H1 (cell line): ENCODE measurements around the gene TXNL4B. TPM values are rescaled to one million over a fixed set of nuclear protein-coding genes. Genes with fewer than 3 reads are reported as not detected.

ENCODE experiments used
- CTCF ChIA-PET: fragments of 300-600 bp; sonication (Branson Sonifier 250); formaldehyde crosslinking; loops from one replicate; lab custom pipeline; 2021; ENCODE audit not compliant: partially characterized antibody; lab: Charles Lee
- POLR2A ChIA-PET: fragments of 300-600 bp; sonication (Branson Sonifier 250); formaldehyde crosslinking; loops from one replicate; lab custom pipeline; 2021; ENCODE audit warnings: inconsistent platforms; ENCODE audit not compliant: partially characterized antibody; lab: Charles Lee
- DNase-seq, 2 experiments: peaks; one replicate each; pipeline versions ENCODE4 v3.0.0 to v3.0.0-alpha.2; 2010 to 2022; ENCODE audit warnings: low spot score in 2 of 2, low read depth in 1 of 2, mixed read lengths in 1 of 2
- FAIRE-seq: peaks from 2 replicates; lab custom pipeline; 2011; peaks lifted over from hg19 to GRCh38; lab: Jason Lieb, UNC
- H2AFZ ChIP-seq: 2 replicates; pipeline ENCODE4 v1.8.1; 2012; ENCODE audit warnings: low read length, inconsistent platforms
- H2AK5ac ChIP-seq: 2 replicates; pipeline ENCODE4 v1.6.1; 2013; ENCODE audit warnings: low read depth, low read length
- H2BK120ac ChIP-seq: replicated peaks from 2 replicates; pipeline ENCODE3; 2013; ENCODE audit warnings: low read depth, low read length, inconsistent platforms
- H2BK12ac ChIP-seq: 2 replicates; pipeline ENCODE4 v1.6.1; 2013; ENCODE audit warnings: low read depth, low read length
- H2BK15ac ChIP-seq: 2 replicates; pipeline ENCODE4 v1.6.1; 2013; ENCODE audit warnings: low read length
- H2BK20ac ChIP-seq: 2 replicates; pipeline ENCODE4 v1.6.1; 2013; ENCODE audit warnings: low read length
- H2BK5ac ChIP-seq: 2 replicates; pipeline ENCODE4 v1.6.1; 2013; ENCODE audit warnings: low read depth, low read length
- H3K14ac ChIP-seq: 2 replicates; pipeline ENCODE4 v1.6.1; 2013; ENCODE audit warnings: inconsistent platforms; ENCODE audit not compliant: insufficient read length
- H3K18ac ChIP-seq: 2 replicates; pipeline ENCODE4 v1.6.1; 2013; ENCODE audit warnings: low read length; ENCODE audit errors: extremely low read depth
- H3K23ac ChIP-seq: 2 replicates; pipeline ENCODE4 v1.6.1; 2013; ENCODE audit warnings: inconsistent platforms; ENCODE audit not compliant: insufficient read length
- H3K23me2 ChIP-seq: 2 replicates; pipeline ENCODE4 v1.6.1; 2013; ENCODE audit warnings: low read depth, low read length
- H3K27ac ChIP-seq: 2 replicates; pipeline ENCODE4 v1.6.1; 2011; ENCODE audit warnings: low read depth, low read length, inconsistent platforms
- H3K27me3 ChIP-seq, 4 experiments: replicated peaks in 1 of 4; 1 replicate in 1 of 4; 2 replicates in 3 of 4; pipeline versions ENCODE4 v1.6.1 to v1.8.1; 2011 to 2013; ENCODE audit warnings: low read length in 3 of 4, mild to moderate bottlenecking in 3 of 4, inconsistent platforms in 2 of 4, mixed read lengths in 2 of 4, moderate library complexity in 1 of 4; ENCODE audit not compliant: control insufficient read depth in 3 of 4, insufficient read depth in 3 of 4; ENCODE audit errors: extremely low read depth in 1 of 4
- H3K36me3 ChIP-seq, 4 experiments: 2 replicates each; pipeline versions ENCODE4 v1.6.1 to v1.8.1; 2011 to 2013; ENCODE audit warnings: mild to moderate bottlenecking in 4 of 4, low read length in 3 of 4, moderate library complexity in 2 of 4, control low read depth in 1 of 4, inconsistent platforms in 1 of 4; ENCODE audit not compliant: insufficient read depth in 4 of 4, control insufficient read depth in 2 of 4
- H3K4ac ChIP-seq: replicated peaks from 2 replicates; pipeline ENCODE3; 2013; ENCODE audit warnings: low read length, low read depth, mixed read lengths, inconsistent platforms; ENCODE audit not compliant: insufficient read length
- H3K4me1 ChIP-seq, 4 experiments: replicated peaks in 1 of 4; 1 replicate in 1 of 4; 2 replicates in 3 of 4; pipeline versions ENCODE4 v1.6.1 to v1.8.1; 2011 to 2013; ENCODE audit warnings: low read length in 3 of 4, inconsistent platforms in 2 of 4, mixed read lengths in 1 of 4; ENCODE audit not compliant: insufficient read depth in 4 of 4, control insufficient read depth in 3 of 4
- H3K4me2 ChIP-seq, 2 experiments: 2 replicates each; pipeline versions ENCODE4 v1.6.1 to v1.8.1; 2011 to 2013; ENCODE audit warnings: low read depth in 2 of 2, low read length in 2 of 2, control low read depth in 1 of 2, inconsistent platforms in 1 of 2, mild to moderate bottlenecking in 1 of 2; ENCODE audit not compliant: insufficient read depth in 1 of 2
- H3K4me3 ChIP-seq, 4 experiments: fragments of 200-600, 300-600 bp in 1 of 4; sonication (generic), shearing (Covaris generic), sonication (Bioruptor Twin) in 1 of 4; 2 replicates each; pipeline versions ENCODE4 v1.5.1 to v1.8.1; 2011 to 2016; ENCODE audit warnings: low read length in 4 of 4, low read depth in 3 of 4, control low read depth in 2 of 4, inconsistent platforms in 2 of 4, mild to moderate bottlenecking in 2 of 4, mixed read lengths in 1 of 4, moderate library complexity in 1 of 4; ENCODE audit not compliant: insufficient read depth in 2 of 4; ENCODE audit errors: extremely low read depth in 1 of 4
- H3K56ac ChIP-seq: replicated peaks from 2 replicates; pipeline ENCODE3; 2013; ENCODE audit warnings: low read depth, mild to moderate bottlenecking, mixed read lengths, low read length, inconsistent platforms; ENCODE audit not compliant: insufficient read length
- H3K79me1 ChIP-seq: 2 replicates; pipeline ENCODE4 v1.6.1; 2013; ENCODE audit warnings: low read depth, low read length, control low read depth
- H3K79me2 ChIP-seq, 2 experiments: 2 replicates each; pipeline versions ENCODE4 v1.6.1 to v1.8.1; 2012 to 2013; ENCODE audit warnings: low read length in 2 of 2, mild to moderate bottlenecking in 2 of 2, inconsistent platforms in 1 of 2; ENCODE audit not compliant: insufficient read depth in 2 of 2, control insufficient read depth in 1 of 2
- H3K9ac ChIP-seq, 4 experiments: replicated peaks in 1 of 4; 1 replicate in 1 of 4; 2 replicates in 3 of 4; pipeline versions ENCODE4 v1.6.1 to v1.8.1; 2011 to 2013; ENCODE audit warnings: low read depth in 3 of 4, low read length in 3 of 4, control low read depth in 2 of 4, mild to moderate bottlenecking in 2 of 4, moderate library complexity in 2 of 4, inconsistent platforms in 1 of 4; ENCODE audit errors: extremely low read depth in 1 of 4
- H3K9me3 ChIP-seq, 2 experiments: 2 replicates each; pipeline versions ENCODE4 v1.6.1 to v1.8.1; 2012 to 2013; ENCODE audit warnings: mild to moderate bottlenecking in 2 of 2, moderate library complexity in 2 of 2, control low read depth in 1 of 2, inconsistent platforms in 1 of 2, low read depth in 1 of 2, low read length in 1 of 2, mixed read lengths in 1 of 2; ENCODE audit not compliant: insufficient read depth in 2 of 2
- H4K20me1 ChIP-seq, 2 experiments: replicated peaks in 1 of 2; 2 replicates each; pipeline versions ENCODE3 to v1.8.1; 2011 to 2013; ENCODE audit warnings: inconsistent platforms in 2 of 2, low read length in 2 of 2, mild to moderate bottlenecking in 1 of 2; ENCODE audit not compliant: insufficient read depth in 2 of 2, control insufficient read depth in 1 of 2
- H4K5ac ChIP-seq: 2 replicates; pipeline ENCODE4 v1.6.1; 2013; ENCODE audit warnings: low read length, low read depth, mixed read lengths, inconsistent platforms; ENCODE audit not compliant: insufficient read length
- H4K8ac ChIP-seq: 2 replicates; pipeline ENCODE4 v1.8.0; 2013; ENCODE audit warnings: mild to moderate bottlenecking, moderate library complexity, low read length, inconsistent platforms; ENCODE audit not compliant: insufficient read depth; ENCODE audit errors: extremely low read depth
- H4K91ac ChIP-seq: replicated peaks from 2 replicates; pipeline ENCODE3; 2013; ENCODE audit warnings: low read length, mixed read lengths, inconsistent platforms; ENCODE audit not compliant: insufficient read length
- BACH1 ChIP-seq: IDR thresholded peaks from 2 replicates; pipeline ENCODE4 v1.6.1; 2012; ENCODE audit warnings: low read length, improper control_type of control experiment
- KDM4A ChIP-seq: IDR thresholded peaks from one replicate; pipeline ENCODE4 v1.7.1; 2012; ENCODE audit warnings: low read depth, mild to moderate bottlenecking, moderate library complexity, low read length, inconsistent platforms; ENCODE audit not compliant: severe bottlenecking
- POLR2A ChIP-seq, 2 experiments: IDR thresholded peaks; 1 replicate in 1 of 2; 2 replicates in 1 of 2; pipeline ENCODE4 v1.6.1; 2011; ENCODE audit warnings: low read depth in 2 of 2, low read length in 2 of 2, mild to moderate bottlenecking in 2 of 2; ENCODE audit errors: control extremely low read depth in 1 of 2
- RNF2 ChIP-seq: fragments of 200-900, 300-1000 bp; sonication (generic); IDR thresholded peaks from 2 replicates; pipeline ENCODE4 v1.7.1; 2016; ENCODE audit warnings: borderline replicate concordance, low read depth, mild to moderate bottlenecking, antibody characterized with exemption, low read length; ENCODE audit not compliant: poor library complexity, severe bottlenecking; ENCODE audit errors: missing control alignments
- SRF ChIP-seq: IDR thresholded peaks from 2 replicates; pipeline ENCODE4 v1.6.1; 2011; ENCODE audit warnings: mild to moderate bottlenecking, low read depth, low read length, moderate library complexity
- SUZ12 ChIP-seq: fragments of 200-600 bp; sonication (generic); IDR thresholded peaks from 2 replicates; pipeline ENCODE4 v1.6.1; 2012; ENCODE audit warnings: mild to moderate bottlenecking, inconsistent platforms, low read length, moderate library complexity, mixed read lengths
- TAF7 ChIP-seq: optimal IDR thresholded peaks from 2 replicates; pipeline ENCODE3; 2011; ENCODE audit warnings: low read depth, mild to moderate bottlenecking, inconsistent platforms, low read length, moderate library complexity, borderline replicate concordance
- WGBS, 2 experiments: shearing (Covaris generic) in 1 of 2; methylation state at CpG; one replicate each; pipeline versions ENCODE4 v1.1.6 to v1.1.7; 2013 to 2015; ENCODE audit warnings: low lambda C conversion rate in 2 of 2, mixed read lengths in 2 of 2, inconsistent platforms in 1 of 2, low coverage in 1 of 2, missing lambda C conversion rate in 1 of 2; ENCODE audit not compliant: insufficient replicate concordance in 2 of 2, insufficient coverage in 1 of 2, insufficient read length in 1 of 2; ENCODE audit errors: extremely low coverage in 1 of 2, missing lambda C conversion rate in 1 of 2; 5-methylcytosine and 5-hydroxymethylcytosine counted together
- polyA plus RNA-seq, 7 experiments: library from polyadenylated mRNA; depleted of rRNA in 3 of 7; stranded (reverse) in 5 of 7; unstranded in 2 of 7; fragments of >200 nt in 5 of 7; fragments of 200-250 nt in 2 of 7; gene quantifications; 1 replicate in 5 of 7; 2 replicates in 1 of 7; 4 replicates in 1 of 7; pipeline versions ENCODE4 v1.2.1 to v1.2.3, GENCODE V29; 2011 to 2013; ENCODE audit warnings: missing spikeins in 2 of 7, mixed read lengths in 2 of 7
- total RNA-seq: library from RNA; stranded (reverse); fragmentation: NEBNext Ultra II Directional; extraction: Animal tissue kit (Norgen Biotek cat#: 25700); gene quantifications from 2 replicates; pipeline ENCODE4 v1.2.1, GENCODE V29; 2021

The TXNL4B gene
- total and polyA plus RNA-seq, 2 of the 8 experiments (the other 6 are each of a cell fraction or from before 2014, with no cell fraction given): 6.7 to 10.6 TPM

DNA sequence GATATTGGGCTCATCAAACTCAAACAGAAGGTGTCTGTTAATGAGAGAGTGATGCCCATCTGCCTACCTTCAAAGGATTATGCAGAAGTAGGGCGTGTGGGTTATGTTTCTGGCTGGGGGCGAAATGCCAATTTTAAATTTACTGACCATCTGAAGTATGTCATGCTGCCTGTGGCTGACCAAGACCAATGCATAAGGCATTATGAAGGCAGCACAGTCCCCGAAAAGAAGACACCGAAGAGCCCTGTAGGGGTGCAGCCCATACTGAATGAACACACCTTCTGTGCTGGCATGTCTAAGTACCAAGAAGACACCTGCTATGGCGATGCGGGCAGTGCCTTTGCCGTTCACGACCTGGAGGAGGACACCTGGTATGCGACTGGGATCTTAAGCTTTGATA, 33.0 kb downstream of the TXNL4B start:
- Histone ChIP-seq H4K5ac (no peak overlapping the region), H4K20me1 (no peaks in the 10 kb centered on the region), H2AK5ac (no peak overlapping the region), H2AFZ (no peak overlapping the region), H4K8ac (no peak overlapping the region), H3K27me3 (no peaks in the 10 kb centered on the region), H2BK120ac (no peak overlapping the region), H3K9me3 (no peaks in the 10 kb centered on the region), H3K4me3 (no peak overlapping the region), H2BK12ac (no peak overlapping the region), H3K79me2 (no peaks in the 10 kb centered on the region), H3K9ac (no peak overlapping the region), H3K4ac (no peak overlapping the region), H3K36me3 (no peaks in the 10 kb centered on the region), H3K56ac (no peak overlapping the region), H2BK5ac (no peak overlapping the region), H3K4me1 (no peaks in the 10 kb centered on the region), H3K4me2 (no peak overlapping the region), H3K27ac (no peak overlapping the region), H2BK15ac (no peak overlapping the region), H2BK20ac (no peak overlapping the region; the same call in 1 of the 2 replicates), H3K14ac (no peak overlapping the region), H3K23ac (no peak overlapping the region), H4K91ac (no peak overlapping the region), H3K23me2 (no peaks in the 10 kb centered on the region), H3K18ac (no peak overlapping the region), H3K79me1 (no peaks in the 10 kb centered on the region)
- DNase-seq (no peak), FAIRE-seq (no peak)
- no peak for TF ChIP-seq POLR2A (IDR thresholded peaks at IDR 0.05; ENCODE audit: control extremely low read depth in 1 of 2, low read depth in 2 of 2, low read length in 2 of 2)
- no peak for TF ChIP-seq SRF
- TF ChIP-seq TAF7: no peak
- no peak for TF ChIP-seq RNF2
- no peak for TF ChIP-seq SUZ12
- no peak for TF ChIP-seq BACH1
- no peak for TF ChIP-seq KDM4A
- CTCF ChIA-PET: no interaction called here
- POLR2A ChIA-PET: interaction anchor here (1.2 to 1.4 kb wide), 2 partner anchors 10 to 33 kb away, joined by 3 to 4 read pairs; partner anchors contain the start of gene TXNL4B
- WGBS, 2 experiments: 89% methylated on average over 9 of the region's 9 CpGs; no CpG with 5 or more reads in 1 of the 2 experiments
